ENCODE data around the gene COPS7A. TPM values are rescaled to one million over a fixed set of nuclear protein-coding genes. Genes with fewer than 3 reads are reported as not detected.

The COPS7A gene
- total RNA-seq, 1 donor from 2014 or later: 24.5 TPM

GRCh38 chr12:6778574-6779550 is 55.0 kb downstream of the COPS7A start:
- Histone ChIP-seq H3K79me2 (ENCODE audit: low read depth) (no peaks in the 10 kb centered on the region), H3K36me3 (no peaks in the 10 kb centered on the region), H3K27ac (peak overlapping the region; percentile 35), H3F3A (ENCODE audit: low read depth) (peaks cover 30% of the 10 kb centered on the region), H3K4me2 (peak overlapping the region; percentile 80), H3K4me3 (peak overlapping the region; percentile 37), H4K20me1 (ENCODE audit: low read depth) (peaks cover 3% of the 10 kb centered on the region), H2AFZ (replicated peaks) (peak overlapping the region; percentile 26), H3K4me1 (peaks cover 41% of the 10 kb centered on the region), H3K9ac (no peak overlapping the region), H3K27me3 (peaks cover 4% of the 10 kb centered on the region), H3K9me3 (ENCODE audit: low read depth) (no peaks in the 10 kb centered on the region)
- H3K9me3 Mint-ChIP-seq: no peaks in the 10 kb centered on the region
- peak overlapping the region; percentile 98 for H3K27ac Mint-ChIP-seq
- peak; percentile 98 for DNase-seq (ENCODE audit: low spot score)
- H3K36me3 Mint-ChIP-seq: peaks cover 22% of the 10 kb centered on the region
- peak; percentile 22 for TF ChIP-seq EZH2phosphoT487 (IDR thresholded peaks at IDR 0.05)
- TF ChIP-seq EZH2 (IDR thresholded peaks at IDR 0.05): peak; percentile 43
- TF ChIP-seq CTCF (IDR thresholded peaks at IDR 0.05): peak; percentile 99
- H3K4me1 Mint-ChIP-seq: peaks cover 43% of the 10 kb centered on the region
- peak overlapping the region; percentile 84 for H3K4me3 Mint-ChIP-seq
- peaks cover 24% of the 10 kb centered on the region for H3K27me3 Mint-ChIP-seq (ENCODE audit: insufficient read depth, low read depth)

- TF ChIP-seq EZH2 (IDR thresholded peaks at IDR 0.05): no peak
- no peak for TF ChIP-seq CTCF (IDR thresholded peaks at IDR 0.05)
- TF ChIP-seq EZH2phosphoT487 (IDR thresholded peaks at IDR 0.05): no peak
- Histone ChIP-seq H3K36me3 (no peaks in the 10 kb centered on the region), H3K9ac (no peak overlapping the region), H3K9me3 (ENCODE audit: low read depth) (no peaks in the 10 kb centered on the region), H4K20me1 (ENCODE audit: low read depth) (no peaks in the 10 kb centered on the region), H3K4me2 (peak overlapping the region; percentile 80), H3K4me3 (no peak overlapping the region), H3K79me2 (ENCODE audit: low read depth) (no peaks in the 10 kb centered on the region), H3F3A (ENCODE audit: low read depth) (peaks cover 30% of the 10 kb centered on the region), H3K27me3 (no peaks in the 10 kb centered on the region), H3K27ac (peak overlapping the region; percentile 24), H2AFZ (replicated peaks) (no peak overlapping the region), H3K4me1 (peaks cover 40% of the 10 kb centered on the region)
- Mint-ChIP-seq H3K27ac (peak overlapping the region; percentile 98), H3K4me1 (peaks cover 39% of the 10 kb centered on the region), H3K9me3 (no peaks in the 10 kb centered on the region), H3K36me3 (peaks cover 18% of the 10 kb centered on the region), H3K27me3 (ENCODE audit: insufficient read depth, low read depth) (peaks cover 19% of the 10 kb centered on the region), H3K4me3 (no peak overlapping the region)
- no peak for DNase-seq (ENCODE audit: low spot score)
Observed at GRCh38 chr12:6779708-6780432, 56.0 kb downstream of the COPS7A start.

DNA sequence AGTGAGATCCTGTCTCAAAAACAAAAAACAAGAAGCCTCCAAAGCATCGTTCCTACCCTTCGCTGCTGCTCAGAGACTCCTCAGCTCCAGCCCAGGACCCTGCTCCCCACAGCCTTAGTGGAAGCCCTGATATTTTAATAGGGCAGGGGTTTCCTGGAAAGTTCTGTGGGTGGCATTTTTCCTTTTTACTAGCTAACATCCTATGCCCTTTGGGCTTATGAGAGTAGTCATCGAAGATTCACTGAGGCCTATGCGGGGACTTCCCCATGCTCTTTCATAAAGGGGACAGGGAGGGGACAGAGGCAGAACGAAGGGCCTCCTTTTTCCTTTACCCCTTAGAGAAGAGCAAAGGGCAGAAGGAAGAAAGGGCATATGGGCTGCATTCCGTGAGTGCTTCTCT is 56.7 kb downstream of the COPS7A start:
- Histone ChIP-seq H3K27ac (no peak overlapping the region), H4K20me1 (ENCODE audit: low read depth) (no peaks in the 10 kb centered on the region), H3K27me3 (no peaks in the 10 kb centered on the region), H3K79me2 (ENCODE audit: low read depth) (no peaks in the 10 kb centered on the region), H3K9me3 (ENCODE audit: low read depth) (no peaks in the 10 kb centered on the region), H3K9ac (no peak overlapping the region), H3K36me3 (no peaks in the 10 kb centered on the region), H2AFZ (replicated peaks) (no peak overlapping the region), H3F3A (ENCODE audit: low read depth) (peaks cover 30% of the 10 kb centered on the region), H3K4me1 (peaks cover 40% of the 10 kb centered on the region), H3K4me2 (no peak overlapping the region), H3K4me3 (no peak overlapping the region)
- Mint-ChIP-seq H3K36me3 (peaks cover 13% of the 10 kb centered on the region), H3K9me3 (no peaks in the 10 kb centered on the region), H3K27me3 (ENCODE audit: insufficient read depth, low read depth) (peaks cover 14% of the 10 kb centered on the region), H3K27ac (peak overlapping the region; percentile 57), H3K4me3 (no peak overlapping the region), H3K4me1 (peaks cover 38% of the 10 kb centered on the region)
- TF ChIP-seq CTCF (IDR thresholded peaks at IDR 0.05) (no peak), EZH2 (IDR thresholded peaks at IDR 0.05) (no peak), EZH2phosphoT487 (IDR thresholded peaks at IDR 0.05) (no peak)
- DNase-seq (ENCODE audit: low spot score): no peak

Small RNA genes within 50 kb of the gene (small RNA-seq; reads per million reads assigned to genes)
- not detected for gene RNU6-781P

Other genes with a start within 250 kb of the COPS7A start
- 95.2 and 143 TPM in 2 replicates for gene MRPL51, start 230.8 kb upstream of the COPS7A start, total RNA-seq (ENCODE audit: low replicate concordance)
- 113 and 120 TPM in 2 replicates for gene NCAPD2, start 229.9 kb upstream of the COPS7A start, total RNA-seq (ENCODE audit: low replicate concordance)
- 3,866 and 6,177 TPM in 2 replicates for gene GAPDH, start 189.5 kb upstream of the COPS7A start, total RNA-seq (ENCODE audit: low replicate concordance)
- gene IFFO1, start 168.0 kb upstream of the COPS7A start, total RNA-seq (ENCODE audit: low replicate concordance): 9.9 and 21.1 TPM in 2 replicates
- gene NOP2, start 155.8 kb upstream of the COPS7A start, total RNA-seq (ENCODE audit: low replicate concordance): 43.8 and 47.8 TPM in 2 replicates
- 381 and 412 TPM in 2 replicates for gene CHD4, start 116.7 kb upstream of the COPS7A start, total RNA-seq (ENCODE audit: low replicate concordance)
- gene LPAR5, start 88.1 kb upstream of the COPS7A start, total RNA-seq (ENCODE audit: low replicate concordance): 0.04 and 0.22 TPM in 2 replicates
- gene ACRBP, start 76.6 kb upstream of the COPS7A start, total RNA-seq (ENCODE audit: low replicate concordance): 2.7 and 3.8 TPM in 2 replicates
- gene ING4, start 60.9 kb upstream of the COPS7A start, total RNA-seq (ENCODE audit: low replicate concordance): 101 and 135 TPM in 2 replicates
- 38.0 and 52.0 TPM in 2 replicates for gene ZNF384, start 34.7 kb upstream of the COPS7A start, total RNA-seq (ENCODE audit: low replicate concordance)
- 0.32 and 1.7 TPM in 2 replicates for gene PIANP, start 23.2 kb upstream of the COPS7A start, total RNA-seq (ENCODE audit: low replicate concordance)
- gene MLF2, start 29.1 kb downstream of the COPS7A start, total RNA-seq (ENCODE audit: low replicate concordance): 120 and 164 TPM in 2 replicates
- gene PTMS, start 42.3 kb downstream of the COPS7A start, total RNA-seq (ENCODE audit: low replicate concordance): 134 and 608 TPM in 2 replicates
- 0.45 and 2.9 TPM in 2 replicates for gene LAG3, start 48.5 kb downstream of the COPS7A start, total RNA-seq (ENCODE audit: low replicate concordance)
- gene CD4, start 65.5 kb downstream of the COPS7A start, total RNA-seq (ENCODE audit: low replicate concordance): 2.0 and 2.5 TPM in 2 replicates
- 10.0 and 27.6 TPM in 2 replicates for gene GPR162, start 97.8 kb downstream of the COPS7A start, total RNA-seq (ENCODE audit: low replicate concordance)
- gene P3H3, start 104.4 kb downstream of the COPS7A start, total RNA-seq (ENCODE audit: low replicate concordance): 14.1 and 52.6 TPM in 2 replicates
- gene GNB3, start 116.9 kb downstream of the COPS7A start, total RNA-seq (ENCODE audit: low replicate concordance): 2.7 and 7.6 TPM in 2 replicates
- gene CDCA3, start 127.2 kb downstream of the COPS7A start, total RNA-seq (ENCODE audit: low replicate concordance): 62.1 and 73.5 TPM in 2 replicates
- 60.9 and 101 TPM in 2 replicates for gene USP5, start 128.1 kb downstream of the COPS7A start, total RNA-seq (ENCODE audit: low replicate concordance)
- gene TPI1, start 143.5 kb downstream of the COPS7A start, total RNA-seq (ENCODE audit: low replicate concordance): 1,038 and 1,695 TPM in 2 replicates
- gene SPSB2, start 149.3 kb downstream of the COPS7A start, total RNA-seq (ENCODE audit: low replicate concordance): 0.65 and 6.6 TPM in 2 replicates
- gene LRRC23, start 180.8 kb downstream of the COPS7A start, total RNA-seq (ENCODE audit: low replicate concordance): 4.1 and 5.2 TPM in 2 replicates
- gene ENO2, start 190.5 kb downstream of the COPS7A start, total RNA-seq (ENCODE audit: low replicate concordance): 82.2 and 136 TPM in 2 replicates
- gene ATN1, start 203.9 kb downstream of the COPS7A start, total RNA-seq (ENCODE audit: low replicate concordance): 8.9 and 28.7 TPM in 2 replicates
- not detected in 2 replicates for gene RNU7-1, start 219.8 kb downstream of the COPS7A start, total RNA-seq (ENCODE audit: low replicate concordance)
- gene C12orf57, start 220.0 kb downstream of the COPS7A start, total RNA-seq (ENCODE audit: low replicate concordance): 314 and 399 TPM in 2 replicates
- 4.4 and 6.0 TPM in 2 replicates for gene PTPN6, start 227.3 kb downstream of the COPS7A start, total RNA-seq (ENCODE audit: low replicate concordance)
- gene PHB2, start 246.6 kb downstream of the COPS7A start, total RNA-seq (ENCODE audit: low replicate concordance): 214 and 291 TPM in 2 replicates
- 27.3 and 32.0 TPM in 2 replicates for gene EMG1, start 246.9 kb downstream of the COPS7A start, total RNA-seq (ENCODE audit: low replicate concordance)

All from neural progenitor cell (in vitro differentiated cells).